Calu3 (cell line): ENCODE measurements around the gene FARSA. TPM values are rescaled to one million over a fixed set of nuclear protein-coding genes. Genes with fewer than 3 reads are reported as not detected.
A peak's percentile ranks its signal among the peaks of the same experiment; 100 is the strongest.

Source experiments
- BruUV-seq: library from RNA; stranded (reverse); fragments of 400-500 nt; replicated peaks from 2 replicates; lab custom pipeline; 2021; lab: Mats Ljungman, UMichigan
- CTCF ChIA-PET: fragments of 300-600 bp; sonication (Branson Sonifier 250); formaldehyde crosslinking; loops from one replicate; lab custom pipeline; 2022; ENCODE audit warnings: antibody characterized with exemption; lab: Charles Lee
- DNase-seq: peaks from one replicate; pipeline ENCODE4 v3.0.0; 2022
- H3K27ac Mint-ChIP-seq: one replicate; pipeline ENCODE4 v1.8.0; 2022; ENCODE audit warnings: mixed read lengths; ENCODE audit not compliant: unreplicated experiment
- H3K27me3 Mint-ChIP-seq: one replicate; pipeline ENCODE4 v1.8.0; 2022; ENCODE audit warnings: mixed read lengths; ENCODE audit not compliant: unreplicated experiment
- H3K36me3 Mint-ChIP-seq: one replicate; pipeline ENCODE4 v1.8.0; 2022; ENCODE audit warnings: mild to moderate bottlenecking, moderate library complexity, mixed read lengths; ENCODE audit not compliant: insufficient read depth, unreplicated experiment
- H3K4me1 Mint-ChIP-seq: one replicate; pipeline ENCODE4 v1.8.0; 2022; ENCODE audit warnings: mild to moderate bottlenecking, low read depth, mixed read lengths; ENCODE audit not compliant: unreplicated experiment
- H3K4me3 Mint-ChIP-seq: one replicate; pipeline ENCODE4 v1.8.0; 2022; ENCODE audit warnings: mild to moderate bottlenecking, low read depth, moderate library complexity, mixed read lengths; ENCODE audit not compliant: unreplicated experiment
- H3K9me3 Mint-ChIP-seq: one replicate; pipeline ENCODE4 v1.8.0; 2022; ENCODE audit warnings: low read depth, mixed read lengths; ENCODE audit not compliant: unreplicated experiment
- CTCF ChIP-seq: fragments of 200-600 bp; IDR thresholded peaks from one replicate; pipeline ENCODE4 v1.8.0; 2022; ENCODE audit warnings: antibody characterized with exemption; ENCODE audit not compliant: unreplicated experiment
- intact Hi-C: fragments of 100-400 bp; cut with micrococcal nuclease; formaldehyde crosslinking; loops from one replicate; pipeline ENCODE4 v1.10.0; 2022; ENCODE audit not compliant: unreplicated experiment
- total RNA-seq: library from RNA; stranded (reverse); gene quantifications from 2 replicates; pipeline ENCODE4 v1.2.3, GENCODE V29; 2022

FARSA gene
- total RNA-seq, 1 experiment from 2014 or later = 72.8 TPM

GRCh38 chr19:12943437-12944044 is 10.0 kb upstream of the FARSA start:
- no peak for DNase-seq
- TF ChIP-seq CTCF = no peak
- Mint-ChIP-seq H3K27me3 (no peaks in the 10 kb centered on the region), H3K9me3 (no peaks in the 10 kb centered on the region), H3K27ac (peak overlapping the region; percentile 67), H3K4me1 (peaks cover 9% of the 10 kb centered on the region), H3K36me3 (peaks cover 98% of the 10 kb centered on the region), H3K4me3 (peak overlapping the region; percentile 14)
- CTCF ChIA-PET = interaction anchor here (0.7 kb wide), 2 partner anchors 17 to 21 kb away, joined by 3 to 5 read pairs; no protein-coding TSS in a partner anchor
- BruUV-seq = no TSS peak
- intact Hi-C loops = no loop called here

- intact Hi-C loops = no loop called here
- H3K36me3 Mint-ChIP-seq = peaks cover 89% of the 10 kb centered on the region
- no peaks in the 10 kb centered on the region for H3K9me3 Mint-ChIP-seq
- no peaks in the 10 kb centered on the region for H3K27me3 Mint-ChIP-seq
- no peak for DNase-seq
- H3K4me1 Mint-ChIP-seq = peaks cover 16% of the 10 kb centered on the region
- H3K27ac Mint-ChIP-seq = peak overlapping the region; percentile 99
- peak overlapping the region; percentile 84 for H3K4me3 Mint-ChIP-seq
- CTCF ChIA-PET = no interaction called here
- no peak for TF ChIP-seq CTCF
- BruUV-seq = no TSS peak
Measured at GRCh38 chr19:12940897-12941296, 7.4 kb upstream of the FARSA start.

GRCh38 chr19:12939975-12940423 is 6.5 kb upstream of the FARSA start:
- no peak for DNase-seq
- no peak for TF ChIP-seq CTCF
- BruUV-seq = no TSS peak
- Mint-ChIP-seq H3K27me3 (no peaks in the 10 kb centered on the region), H3K4me1 (peaks cover 16% of the 10 kb centered on the region), H3K36me3 (peaks cover 80% of the 10 kb centered on the region), H3K9me3 (no peaks in the 10 kb centered on the region), H3K27ac (peak overlapping the region; percentile 99), H3K4me3 (peak overlapping the region; percentile 84)
- CTCF ChIA-PET = no interaction called here
- intact Hi-C loops = no loop called here

GRCh38 chr19:12938779-12939601 is 5.5 kb upstream of the FARSA start:
- Mint-ChIP-seq H3K36me3 (peaks cover 70% of the 10 kb centered on the region), H3K27me3 (no peaks in the 10 kb centered on the region), H3K9me3 (no peaks in the 10 kb centered on the region), H3K27ac (peak overlapping the region; percentile 99), H3K4me3 (peak overlapping the region; percentile 84), H3K4me1 (peaks cover 16% of the 10 kb centered on the region)
- TSS peak; percentile 72 for BruUV-seq
- CTCF ChIA-PET = no interaction called here
- DNase-seq = peak; percentile 19
- intact Hi-C loops = no loop called here
- TF ChIP-seq CTCF = no peak
